Measurements from ENCODE around the gene PRR12. TPM values are rescaled to one million over a fixed set of nuclear protein-coding genes. Genes with fewer than 3 reads are reported as not detected.
A peak's percentile ranks its signal among the peaks of the same experiment; 100 is the strongest.

Gene PRR12
- total RNA-seq, 1 experiment from 2014 or later = 53.0 TPM

DNA sequence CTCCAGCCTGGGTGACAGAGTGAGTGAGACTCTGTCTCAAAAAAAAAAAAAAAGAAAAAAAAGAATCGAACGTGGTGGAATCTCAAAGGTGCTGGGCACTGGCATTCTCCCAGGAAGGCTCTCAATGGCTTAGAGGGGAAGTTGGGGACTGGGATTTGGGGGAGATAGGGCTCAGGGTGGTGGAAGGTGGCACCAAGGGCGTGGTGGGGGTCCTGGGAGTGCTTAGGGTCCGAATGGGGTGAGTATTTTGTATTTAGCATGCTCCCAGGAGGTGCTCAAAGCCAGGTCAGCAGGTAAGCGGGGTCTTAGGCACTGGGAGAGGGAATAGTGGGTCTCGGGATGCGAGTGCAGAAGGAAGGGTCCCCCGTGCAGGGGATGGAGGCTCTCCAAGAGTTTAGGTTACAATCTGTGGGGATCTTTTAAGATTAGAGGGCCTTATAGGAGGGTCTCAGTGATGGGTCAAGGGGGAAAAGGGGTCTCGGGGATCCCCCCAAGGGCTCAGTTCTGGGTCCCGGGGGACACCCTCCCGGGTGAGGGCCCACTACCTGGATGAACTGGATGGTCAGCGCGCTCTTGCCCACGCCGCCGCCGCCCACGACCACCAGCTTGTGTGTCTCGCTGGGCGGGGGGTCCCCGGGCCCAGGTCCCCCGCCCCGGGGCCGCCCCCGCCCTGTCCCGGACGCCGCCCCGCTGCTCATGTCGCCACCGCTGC lies 48.6 kb downstream of the PRR12 start:
- Mint-ChIP-seq H3K4me1 (ENCODE audit: low read depth, unreplicated experiment) (peaks cover 48% of the 10 kb centered on the region), H3K9me3 (ENCODE audit: low read depth, unreplicated experiment) (no peaks in the 10 kb centered on the region)
- CTCF ChIA-PET = interaction anchor here (0.8 to 1.9 kb wide), 10 partner anchors 31 to 127 kb away, joined by 3 to 22 read pairs (median 4); partner anchors contain the start of genes AP2A1, PRMT1 and PRR12

DNA sequence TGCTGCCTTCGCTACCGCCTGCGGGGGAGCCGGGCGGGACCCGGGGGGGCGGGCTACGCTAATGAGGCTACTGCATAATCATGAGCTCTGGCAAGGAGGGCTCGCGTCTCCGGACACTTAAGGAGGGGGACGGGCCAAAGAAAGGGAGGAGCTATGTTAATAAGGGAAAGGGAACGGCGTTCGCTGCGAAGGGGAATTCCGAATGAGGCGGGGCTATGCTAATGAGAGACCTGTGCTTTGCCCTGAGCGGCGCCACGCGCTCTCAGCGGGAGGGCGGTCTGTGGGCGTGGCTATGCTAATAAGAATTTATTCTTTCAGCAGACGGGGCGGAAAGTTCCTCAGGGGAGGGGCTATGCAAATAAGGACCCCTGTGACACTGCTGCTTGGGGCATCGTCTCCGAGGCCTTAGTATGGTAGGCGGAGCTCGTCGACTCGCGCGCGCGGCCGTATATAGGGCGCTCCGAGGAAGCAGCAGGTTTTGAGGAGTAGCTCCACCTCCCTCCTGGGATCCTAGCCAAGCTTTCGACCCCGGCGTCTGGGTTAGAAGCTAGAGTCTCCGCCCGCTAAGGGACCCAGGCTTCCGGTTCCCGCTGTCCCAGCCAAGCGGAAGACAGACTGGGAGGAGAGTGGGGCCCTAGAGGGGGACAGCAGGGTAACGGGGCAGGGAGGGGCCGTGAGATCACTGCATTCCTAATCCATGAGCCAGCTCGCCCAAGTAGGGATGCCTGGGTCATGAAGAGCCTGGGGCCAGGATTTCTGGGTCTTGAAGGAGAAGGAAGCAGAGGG lies 49.3 kb downstream of the PRR12 start, which contains the start of gene RRAS:
Gene RRAS (minus strand): TSS at position 31 of the 786 bp plus-strand sequence. CDS start 45 bp downstream, outside the sequence.
- peak within 1 kb of the TSS; percentile 100 for H3K27ac Mint-ChIP-seq (ENCODE audit: unreplicated experiment)
- peaks cover 90% of the 10 kb centered on the region for H3K36me3 Mint-ChIP-seq (ENCODE audit: insufficient read depth, unreplicated experiment)
- intact Hi-C loops (cut with micrococcal nuclease; ENCODE audit: unreplicated experiment) = loop anchor here (1.0 to 5.0 kb wide), 3 partner anchors 24 to 188 kb away; partner anchors contain the start of genes ALDH16A1, PIH1D1 and PRR12
- peak; percentile 100 for DNase-seq
- TF ChIP-seq, protein P1, sequence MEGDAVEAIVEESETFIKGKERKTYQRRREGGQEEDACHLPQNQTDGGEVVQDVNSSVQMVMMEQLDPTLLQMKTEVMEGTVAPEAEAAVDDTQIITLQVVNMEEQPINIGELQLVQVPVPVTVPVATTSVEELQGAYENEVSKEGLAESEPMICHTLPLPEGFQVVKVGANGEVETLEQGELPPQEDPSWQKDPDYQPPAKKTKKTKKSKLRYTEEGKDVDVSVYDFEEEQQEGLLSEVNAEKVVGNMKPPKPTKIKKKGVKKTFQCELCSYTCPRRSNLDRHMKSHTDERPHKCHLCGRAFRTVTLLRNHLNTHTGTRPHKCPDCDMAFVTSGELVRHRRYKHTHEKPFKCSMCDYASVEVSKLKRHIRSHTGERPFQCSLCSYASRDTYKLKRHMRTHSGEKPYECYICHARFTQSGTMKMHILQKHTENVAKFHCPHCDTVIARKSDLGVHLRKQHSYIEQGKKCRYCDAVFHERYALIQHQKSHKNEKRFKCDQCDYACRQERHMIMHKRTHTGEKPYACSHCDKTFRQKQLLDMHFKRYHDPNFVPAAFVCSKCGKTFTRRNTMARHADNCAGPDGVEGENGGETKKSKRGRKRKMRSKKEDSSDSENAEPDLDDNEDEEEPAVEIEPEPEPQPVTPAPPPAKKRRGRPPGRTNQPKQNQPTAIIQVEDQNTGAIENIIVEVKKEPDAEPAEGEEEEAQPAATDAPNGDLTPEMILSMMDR (IDR thresholded peaks at IDR 0.05; ENCODE audit: unreplicated experiment) = no peak
- no peaks in the 10 kb centered on the region for H3K27me3 Mint-ChIP-seq (ENCODE audit: unreplicated experiment)
- CTCF ChIA-PET = interaction anchor here (0.5 to 1.9 kb wide), 12 partner anchors 24 to 126 kb away, joined by 3 to 22 read pairs (median 4); partner anchors contain the start of genes AP2A1, PRMT1 and PRR12
- H3K4me1 Mint-ChIP-seq (ENCODE audit: low read depth, unreplicated experiment) = peaks cover 52% of the 10 kb centered on the region
- no peaks in the 10 kb centered on the region for H3K9me3 Mint-ChIP-seq (ENCODE audit: low read depth, unreplicated experiment)
- no TSS peak for BruUV-seq (replicated peaks)
- peak within 1 kb of the TSS; percentile 95 for H3K4me3 Mint-ChIP-seq (ENCODE audit: low read depth, unreplicated experiment)

More for the DNA sequence above, 48.6 kb downstream of the PRR12 start:
- H3K4me3 Mint-ChIP-seq (ENCODE audit: low read depth, unreplicated experiment) = peak overlapping the region; percentile 95
- H3K27ac Mint-ChIP-seq (ENCODE audit: unreplicated experiment) = peak overlapping the region; percentile 100
- no TSS peak for BruUV-seq (replicated peaks)
- no peak for DNase-seq
- H3K27me3 Mint-ChIP-seq (ENCODE audit: unreplicated experiment) = no peaks in the 10 kb centered on the region
- TF ChIP-seq, protein P1 (IDR thresholded peaks at IDR 0.05; ENCODE audit: unreplicated experiment) = no peak
- H3K36me3 Mint-ChIP-seq (ENCODE audit: insufficient read depth, unreplicated experiment) = peaks cover 92% of the 10 kb centered on the region
- intact Hi-C loops (cut with micrococcal nuclease; ENCODE audit: unreplicated experiment) = loop anchor here (1.0 to 5.0 kb wide), 3 partner anchors 25 to 187 kb away; partner anchors contain the start of genes ALDH16A1, PIH1D1 and PRR12

- TF ChIP-seq, protein P1 (IDR thresholded peaks at IDR 0.05; ENCODE audit: unreplicated experiment) = no peak
- CTCF ChIA-PET = interaction anchor here (0.6 to 1.2 kb wide), 6 partner anchors 33 to 55 kb away, joined by 3 to 7 read pairs (median 4); no protein-coding TSS in a partner anchor
- peak; percentile 100 for DNase-seq
- Mint-ChIP-seq H3K4me3 (ENCODE audit: low read depth, unreplicated experiment) (peak within 1 kb of the TSS; percentile 95), H3K36me3 (ENCODE audit: insufficient read depth, unreplicated experiment) (peaks cover 90% of the 10 kb centered on the region), H3K9me3 (ENCODE audit: low read depth, unreplicated experiment) (no peaks in the 10 kb centered on the region), H3K27ac (ENCODE audit: unreplicated experiment) (peak within 1 kb of the TSS; percentile 100), H3K27me3 (ENCODE audit: unreplicated experiment) (no peaks in the 10 kb centered on the region), H3K4me1 (ENCODE audit: low read depth, unreplicated experiment) (peaks cover 52% of the 10 kb centered on the region)
- intact Hi-C loops (cut with micrococcal nuclease; ENCODE audit: unreplicated experiment) = loop anchor here (2.0 to 5.0 kb wide), 2 partner anchors 51 to 190 kb away; partner anchors contain the start of genes ALDH16A1, PIH1D1 and PRR12
- no TSS peak for BruUV-seq (replicated peaks)
Measured at GRCh38 chr19:49641688-49642491, 50.9 kb downstream of the PRR12 start, which contains the start of gene SCAF1. Gene SCAF1 (plus strand): TSS chr19:49642209. CDS start chr19:49645027, 2,818 bp downstream.

All from Calu3 (cell line).